HepG2 (cell line): Measurements from ENCODE around the gene RNF25. TPM values are rescaled to one million over a fixed set of nuclear protein-coding genes. Genes with fewer than 3 reads are reported as not detected.
A peak's percentile ranks its signal among the peaks of the same experiment; 100 is the strongest.

ENCODE experiments used
- AGO2 ChIP-seq: fragments of 200-400 bp; formaldehyde crosslinking; optimal IDR thresholded peaks from 2 replicates; pipeline ENCODE3; 2017; ENCODE audit warnings: mild to moderate bottlenecking, low read depth, low read length, moderate library complexity
- ARNTL ChIP-seq: sonication (generic); formaldehyde crosslinking; IDR thresholded peaks from 2 replicates; pipeline ENCODE4 v1.4.0; 2020; ENCODE audit warnings: mild to moderate bottlenecking, missing genetic modification reagents
- ATF3 ChIP-seq: sonication (generic); formaldehyde crosslinking; IDR thresholded peaks from 2 replicates; pipeline ENCODE4 v1.4.0; 2020; ENCODE audit warnings: missing genetic modification reagents
- BORCS8-MEF2B ChIP-seq: sonication (generic); formaldehyde crosslinking; IDR thresholded peaks from 2 replicates; pipeline ENCODE4 v1.8.0; 2022; ENCODE audit warnings: mild to moderate bottlenecking, missing genetic modification reagents
- KDM5A ChIP-seq: fragments of 200-600 bp; sonication (generic); IDR thresholded peaks from 2 replicates; pipeline ENCODE4 v1.7.0; 2018; ENCODE audit warnings: antibody characterized with exemption, mild to moderate bottlenecking, low read length, borderline replicate concordance
- KLF15 ChIP-seq: sonication (generic); formaldehyde crosslinking; IDR thresholded peaks from 2 replicates; pipeline ENCODE4 v1.8.1; 2023; ENCODE audit warnings: borderline replicate concordance, mild to moderate bottlenecking, inconsistent platforms, missing genetic modification reagents, mixed read lengths
- MBD4 ChIP-seq: IDR thresholded peaks from 2 replicates; pipeline ENCODE4 v1.6.1; 2012; ENCODE audit warnings: low read length, inconsistent platforms, borderline replicate concordance
- NFE2L2 ChIP-seq: fragments of 150-350 bp; IDR thresholded peaks from 2 replicates; pipeline ENCODE4 v1.6.1; 2014; ENCODE audit warnings: low read length
- NFIC ChIP-seq: IDR thresholded peaks from 2 replicates; pipeline ENCODE4 v1.6.1; 2012; ENCODE audit warnings: mild to moderate bottlenecking, low read length, inconsistent platforms
- POLR2AphosphoS2 ChIP-seq: IDR thresholded peaks from 2 replicates; pipeline ENCODE4 v1.6.1; 2011; ENCODE audit warnings: low read depth, low read length, improper control_type of control experiment
- SNAI1 ChIP-seq: sonication (generic); formaldehyde crosslinking; IDR thresholded peaks from 2 replicates; pipeline ENCODE4 v1.5.0; 2020; ENCODE audit warnings: mild to moderate bottlenecking, missing genetic modification reagents, borderline replicate concordance
- SRSF9 ChIP-seq: fragments of 200-400 bp; formaldehyde crosslinking; IDR thresholded peaks from 2 replicates; pipeline ENCODE4 v1.6.1; 2018; ENCODE audit warnings: borderline replicate concordance, mild to moderate bottlenecking, low read depth, low read length; ENCODE audit not compliant: insufficient read depth, poor library complexity, severe bottlenecking
- SRY ChIP-seq: sonication (generic); formaldehyde crosslinking; IDR thresholded peaks from 2 replicates; pipeline ENCODE4 v1.8.0; 2022; ENCODE audit warnings: mild to moderate bottlenecking, missing genetic modification reagents
- TBP ChIP-seq: sonication (generic); formaldehyde crosslinking; IDR thresholded peaks from 2 replicates; pipeline ENCODE4 v1.5.0; 2020; ENCODE audit warnings: missing genetic modification reagents
- TEAD3 ChIP-seq: optimal IDR thresholded peaks from 2 replicates; pipeline ENCODE3; 2016; ENCODE audit warnings: borderline replicate concordance
- TIGD3 ChIP-seq: sonication (generic); formaldehyde crosslinking; IDR thresholded peaks from 2 replicates; pipeline ENCODE4 v1.5.1; 2020; ENCODE audit warnings: mild to moderate bottlenecking, missing genetic modification reagents, borderline replicate concordance
- ZNF34 ChIP-seq: sonication (generic); formaldehyde crosslinking; IDR thresholded peaks from 2 replicates; pipeline ENCODE4 v1.4.0; 2020; ENCODE audit warnings: mild to moderate bottlenecking, missing genetic modification reagents, borderline replicate concordance
- ZNF496 ChIP-seq: sonication (generic); formaldehyde crosslinking; IDR thresholded peaks from 2 replicates; pipeline ENCODE4 v1.8.1; 2023; ENCODE audit warnings: mild to moderate bottlenecking, moderate library complexity, missing genetic modification reagents; ENCODE audit not compliant: insufficient replicate concordance
- ZSCAN20 ChIP-seq: sonication (generic); formaldehyde crosslinking; IDR thresholded peaks from 2 replicates; pipeline ENCODE4 v1.4.0; 2020; ENCODE audit warnings: missing genetic modification reagents, mild to moderate bottlenecking, borderline replicate concordance
- polyA plus RNA-seq, 8 experiments: library from polyadenylated mRNA; depleted of rRNA in 3 of 8; stranded (reverse) in 7 of 8; unstranded in 1 of 8; fragments of >200 nt; fragmentation: Illumina TruSeq in 4 of 8; extraction: Trizol in 4 of 8; gene quantifications; 2 replicates each; pipeline versions ENCODE4 v1.2.1 to v1.2.3, GENCODE V29; 2011 to 2016; ENCODE audit warnings: low read depth in 4 of 8, missing spikeins in 1 of 8, mixed read lengths in 1 of 8; ENCODE audit not compliant: insufficient read depth in 1 of 8
- total RNA-seq, 5 experiments: library from RNA; depleted of rRNA; stranded (reverse); fragments of >200 nt; fragmentation: Illumina TruSeq; extraction: Trizol; gene quantifications; 2 replicates each; pipeline ENCODE4 v1.2.3, GENCODE V29; 2016; ENCODE audit warnings: low read depth in 1 of 5
- TF ChIP-seq, protein P1 (sequence below): sonication (generic); formaldehyde crosslinking; IDR thresholded peaks from 2 replicates; pipeline ENCODE4 v1.8.0; 2022; ENCODE audit warnings: mild to moderate bottlenecking, missing genetic modification reagents; ENCODE audit not compliant: insufficient replicate concordance
- TF ChIP-seq, protein P2 (sequence below): sonication (generic); formaldehyde crosslinking; IDR thresholded peaks from 2 replicates; pipeline ENCODE4 v1.8.0; 2022; ENCODE audit warnings: mild to moderate bottlenecking, missing genetic modification reagents, moderate library complexity
- TF ChIP-seq, protein P3 (sequence below): sonication (generic); formaldehyde crosslinking; IDR thresholded peaks from 2 replicates; pipeline ENCODE4 v1.4.0; 2020; ENCODE audit warnings: low read depth, mild to moderate bottlenecking, missing genetic modification reagents

RNF25 gene
- total and polyA plus RNA-seq, 2 of the 13 experiments (the other 11 are each of a cell fraction or from before 2014, with no cell fraction given), result 37.0 to 87.6 TPM

- TF ChIP-seq, protein P1, sequence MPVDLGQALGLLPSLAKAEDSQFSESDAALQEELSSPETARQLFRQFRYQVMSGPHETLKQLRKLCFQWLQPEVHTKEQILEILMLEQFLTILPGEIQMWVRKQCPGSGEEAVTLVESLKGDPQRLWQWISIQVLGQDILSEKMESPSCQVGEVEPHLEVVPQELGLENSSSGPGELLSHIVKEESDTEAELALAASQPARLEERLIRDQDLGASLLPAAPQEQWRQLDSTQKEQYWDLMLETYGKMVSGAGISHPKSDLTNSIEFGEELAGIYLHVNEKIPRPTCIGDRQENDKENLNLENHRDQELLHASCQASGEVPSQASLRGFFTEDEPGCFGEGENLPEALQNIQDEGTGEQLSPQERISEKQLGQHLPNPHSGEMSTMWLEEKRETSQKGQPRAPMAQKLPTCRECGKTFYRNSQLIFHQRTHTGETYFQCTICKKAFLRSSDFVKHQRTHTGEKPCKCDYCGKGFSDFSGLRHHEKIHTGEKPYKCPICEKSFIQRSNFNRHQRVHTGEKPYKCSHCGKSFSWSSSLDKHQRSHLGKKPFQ (CRISPR knock-in tag), result no peak
- 0 out of 2 replicates have a peak, but pooled peaks have one; percentile 26 for TF ChIP-seq ZNF34 (CRISPR knock-in tag)
- no peak for TF ChIP-seq POLR2AphosphoS2
- no peak for TF ChIP-seq MBD4
- TF ChIP-seq TBP (CRISPR knock-in tag), result 0 out of 2 replicates have a peak, but pooled peaks have one; percentile 51
- TF ChIP-seq, protein P2, sequence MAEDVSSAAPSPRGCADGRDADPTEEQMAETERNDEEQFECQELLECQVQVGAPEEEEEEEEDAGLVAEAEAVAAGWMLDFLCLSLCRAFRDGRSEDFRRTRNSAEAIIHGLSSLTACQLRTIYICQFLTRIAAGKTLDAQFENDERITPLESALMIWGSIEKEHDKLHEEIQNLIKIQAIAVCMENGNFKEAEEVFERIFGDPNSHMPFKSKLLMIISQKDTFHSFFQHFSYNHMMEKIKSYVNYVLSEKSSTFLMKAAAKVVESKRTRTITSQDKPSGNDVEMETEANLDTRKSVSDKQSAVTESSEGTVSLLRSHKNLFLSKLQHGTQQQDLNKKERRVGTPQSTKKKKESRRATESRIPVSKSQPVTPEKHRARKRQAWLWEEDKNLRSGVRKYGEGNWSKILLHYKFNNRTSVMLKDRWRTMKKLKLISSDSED (CRISPR knock-in tag), result no peak
- TF ChIP-seq TEAD3 (CRISPR knock-in tag), result peak; percentile 57
- TF ChIP-seq ZSCAN20 (CRISPR knock-in tag), result no peak
- TF ChIP-seq SRSF9, result no peak
- no peak for TF ChIP-seq ZNF496 (CRISPR knock-in tag)
- no peak; the same call in 1 of the 2 replicates for TF ChIP-seq NFIC
- peak; percentile 75 for TF ChIP-seq SRY (CRISPR knock-in tag)
- peak; percentile 36; the same call in 1 of the 2 replicates for TF ChIP-seq SNAI1
- no peak for TF ChIP-seq ATF3 (CRISPR knock-in tag)
- peak; percentile 73 for TF ChIP-seq AGO2
- TF ChIP-seq KDM5A, result peak; percentile 98
- peak; percentile 49; the same call in 1 of the 2 replicates for TF ChIP-seq KLF15 (CRISPR knock-in tag)
- TF ChIP-seq, protein P3, sequence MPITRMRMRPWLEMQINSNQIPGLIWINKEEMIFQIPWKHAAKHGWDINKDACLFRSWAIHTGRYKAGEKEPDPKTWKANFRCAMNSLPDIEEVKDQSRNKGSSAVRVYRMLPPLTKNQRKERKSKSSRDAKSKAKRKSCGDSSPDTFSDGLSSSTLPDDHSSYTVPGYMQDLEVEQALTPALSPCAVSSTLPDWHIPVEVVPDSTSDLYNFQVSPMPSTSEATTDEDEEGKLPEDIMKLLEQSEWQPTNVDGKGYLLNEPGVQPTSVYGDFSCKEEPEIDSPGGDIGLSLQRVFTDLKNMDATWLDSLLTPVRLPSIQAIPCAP (CRISPR knock-in tag), result 0 out of 2 replicates have a peak, but pooled peaks have one; percentile 38
- TF ChIP-seq BORCS8-MEF2B (CRISPR knock-in tag), result peak; percentile 87
- no peak; the same call in 1 of the 2 replicates for TF ChIP-seq TIGD3
- TF ChIP-seq ARNTL (CRISPR knock-in tag), result no peak; the same call in 1 of the 2 replicates
- TF ChIP-seq NFE2L2, result no peak
Observed at GRCh38 chr2:218671654-218672566, at the start of gene RNF25, which contains the start of gene STK36 (continued).
